AG04450 (cell line): ENCODE data around the gene TXNDC15. TPM values are rescaled to one million over a fixed set of nuclear protein-coding genes. Genes with fewer than 3 reads are reported as not detected.

Source experiments
- CTCF ChIA-PET: fragments of 300-600, 350-600 bp; formaldehyde crosslinking; extraction: SDS; loops from one replicate; lab custom pipeline; 2022; ENCODE audit warnings: antibody characterized with exemption, inconsistent platforms; lab: Charles Lee
- POLR2A ChIA-PET: fragments of 350-600 bp; formaldehyde crosslinking; extraction: SDS; loops from one replicate; lab custom pipeline; 2021; ENCODE audit warnings: antibody characterized with exemption, inconsistent platforms; lab: Yijun Ruan, JAX
- DNase-seq: peaks from one replicate; pipeline ENCODE4 v3.0.0-alpha.2; 2011; ENCODE audit warnings: low read depth, low spot score
- H3K27ac ChIP-seq: one replicate; pipeline ENCODE4 v1.5.1; 2012; ENCODE audit warnings: low read depth, low read length, control low read depth
- H3K27me3 ChIP-seq: one replicate; pipeline ENCODE4 v1.6.0; 2012; ENCODE audit warnings: low read length; ENCODE audit not compliant: control insufficient read depth, insufficient read depth
- H3K4me3 ChIP-seq: 2 replicates; pipeline ENCODE4 v1.5.1; 2011; ENCODE audit warnings: mild to moderate bottlenecking, low read depth, low read length, control low read depth
- H3K9me3 ChIP-seq: 2 replicates; pipeline ENCODE4 v1.5.1; 2012; ENCODE audit warnings: low read length; ENCODE audit not compliant: control insufficient read depth, insufficient read depth
- CTCF ChIP-seq: IDR thresholded peaks from 2 replicates; pipeline ENCODE4 v1.5.1; 2011; ENCODE audit warnings: low read depth, low read length, control low read depth, inconsistent platforms
- polyA minus RNA-seq: library from RNA; depleted of rRNA, polyadenylated mRNA; stranded (reverse); fragments of >200 nt; gene quantifications from 2 replicates; pipeline ENCODE4 v1.2.3, GENCODE V29; 2011; rRNA and poly(A)+ RNA removed
- polyA plus RNA-seq: library from polyadenylated mRNA; depleted of rRNA; stranded (reverse); fragments of >200 nt; gene quantifications from 2 replicates; pipeline ENCODE4 v1.2.3, GENCODE V29; 2011; rRNA removed

The TXNDC15 gene
- 102 and 109 TPM in 2 replicates for polyA plus RNA-seq
- polyA minus RNA-seq = 74.1 and 79.6 TPM in 2 replicates

GRCh38 chr5:134873987-134874830 lies at the start of gene TXNDC15:
TXNDC15 (plus strand) TSS chr5:134874371; CDS start chr5:134874428, 57 bp downstream.
- Histone ChIP-seq H3K27ac (peak within 1 kb of the TSS; percentile 94), H3K4me3 (peak within 1 kb of the TSS; percentile 91), H3K27me3 (no peaks in the 10 kb centered on the region), H3K9me3 (no peaks in the 10 kb centered on the region; the same call in 1 of the 2 replicates)
- ChIA-PET CTCF (no interaction called here), POLR2A (interaction anchor here (0.6 to 1.7 kb wide), 8 partner anchors 12 to 214 kb away, joined by 3 to 16 read pairs (median 5); partner anchors contain the start of genes C5orf24 and PCBD2)
- TF ChIP-seq CTCF = no peak
- DNase-seq = peak; percentile 51

- H3K27ac ChIP-seq = no peak overlapping the region
- TF ChIP-seq CTCF = no peak
- no peak for DNase-seq
- CTCF ChIA-PET = interaction anchor here (1.2 to 1.5 kb wide), 3 partner anchors 9 to 81 kb away, joined by 3 read pairs; no protein-coding TSS in a partner anchor
- POLR2A ChIA-PET = interaction anchor here (1.5 kb wide), 1 partner anchor 21 kb away, joined by 3 read pairs; the partner anchor contains the start of gene C5orf24
- no peak overlapping the region for H3K4me3 ChIP-seq
- no peaks in the 10 kb centered on the region for H3K9me3 ChIP-seq
- no peaks in the 10 kb centered on the region for H3K27me3 ChIP-seq
Observed at GRCh38 chr5:134824681-134825080, 49.5 kb upstream of the TXNDC15 start.

- POLR2A ChIA-PET = interaction anchor here (0.6 to 1.5 kb wide), 2 partner anchors 20 to 131 kb away, joined by 3 read pairs; partner anchors contain the start of gene C5orf24
- DNase-seq = no peak
- Histone ChIP-seq H3K27me3 (no peaks in the 10 kb centered on the region), H3K9me3 (no peaks in the 10 kb centered on the region), H3K27ac (no peak overlapping the region), H3K4me3 (no peak overlapping the region)
- CTCF ChIA-PET = interaction anchor here (1.2 to 1.5 kb wide), 2 partner anchors 8 to 81 kb away, joined by 3 read pairs; no protein-coding TSS in a partner anchor
- TF ChIP-seq CTCF = no peak
Observed at GRCh38 chr5:134825212-134825611, 49.0 kb upstream of the TXNDC15 start.

GRCh38 chr5:134833340-134834032 lies 40.7 kb upstream of the TXNDC15 start:
- ChIA-PET POLR2A (interaction anchor here (0.5 to 4.2 kb wide), 5 partner anchors 9 to 29 kb away, joined by 3 to 34 read pairs (median 4); partner anchors contain the start of gene C5orf24), CTCF (interaction anchor here (0.5 to 1.1 kb wide), 3 partner anchors 9 to 75 kb away, joined by 3 read pairs; no protein-coding TSS in a partner anchor)
- Histone ChIP-seq H3K27ac (peak overlapping the region; percentile 75), H3K9me3 (no peaks in the 10 kb centered on the region), H3K4me3 (no peak overlapping the region), H3K27me3 (no peaks in the 10 kb centered on the region)
- peak; percentile 63 for DNase-seq
- TF ChIP-seq CTCF = no peak
